Measurements from ENCODE around the gene CTNND1.

The CTNND1 gene

GRCh38 chr11:57776031-57776521, 14.5 kb downstream of the CTNND1 start:
- FAIRE-seq, result no peak
- TF ChIP-seq POLR2A (IDR thresholded peaks at IDR 0.05; ENCODE audit: low read depth, low read length) (no peak), SPI1 (IDR thresholded peaks at IDR 0.05; ENCODE audit: low read depth, low read length) (no peak), PAX5 (IDR thresholded peaks at IDR 0.05; ENCODE audit: insufficient read depth, low read length, severe bottlenecking) (no peak), TAF1 (IDR thresholded peaks at IDR 0.05; ENCODE audit: low read depth, low read length) (no peak), POU2F2 (IDR thresholded peaks at IDR 0.05; ENCODE audit: low read depth, low read length) (no peak), POLR2AphosphoS5 (IDR thresholded peaks at IDR 0.05; ENCODE audit: low read depth, low read length) (no peak)
- no peak for DNase-seq (ENCODE audit: insufficient read length, low spot score)

GRCh38 chr11:57776577-57777210, 15.1 kb downstream of the CTNND1 start:
- DNase-seq (ENCODE audit: insufficient read length, low spot score), result no peak
- TF ChIP-seq PAX5 (IDR thresholded peaks at IDR 0.05; ENCODE audit: insufficient read depth, low read length, severe bottlenecking), result no peak
- no peak for FAIRE-seq

DNA sequence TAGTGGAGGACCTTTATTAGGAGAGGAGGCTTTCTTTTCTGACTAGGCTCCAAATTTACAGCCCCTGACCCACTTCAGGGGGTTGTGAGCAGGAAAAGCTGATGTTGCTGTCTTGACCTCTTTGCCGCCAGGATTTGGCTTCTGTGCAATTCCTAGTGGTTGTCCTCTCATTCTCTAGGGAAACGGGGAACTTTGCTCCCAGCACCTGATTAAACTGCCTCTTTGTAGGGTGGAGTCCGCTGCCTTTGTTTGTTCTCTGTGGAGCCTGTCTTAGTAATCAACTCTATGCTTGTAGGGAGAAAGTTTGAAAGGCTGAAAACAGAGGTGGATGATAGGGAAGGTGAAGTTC, 16.3 kb downstream of the CTNND1 start:
- TF ChIP-seq SPI1 (IDR thresholded peaks at IDR 0.05; ENCODE audit: low read depth, low read length) (no peak), POLR2AphosphoS5 (IDR thresholded peaks at IDR 0.05; ENCODE audit: low read depth, low read length) (no peak), TAF1 (IDR thresholded peaks at IDR 0.05; ENCODE audit: low read depth, low read length) (no peak), PAX5 (IDR thresholded peaks at IDR 0.05; ENCODE audit: insufficient read depth, low read length, severe bottlenecking) (no peak), POU2F2 (IDR thresholded peaks at IDR 0.05; ENCODE audit: low read depth, low read length) (no peak), POLR2A (IDR thresholded peaks at IDR 0.05; ENCODE audit: low read depth, low read length) (no peak)
- DNase-seq (ENCODE audit: insufficient read length, low spot score), result no peak
- no peak for FAIRE-seq

DNA sequence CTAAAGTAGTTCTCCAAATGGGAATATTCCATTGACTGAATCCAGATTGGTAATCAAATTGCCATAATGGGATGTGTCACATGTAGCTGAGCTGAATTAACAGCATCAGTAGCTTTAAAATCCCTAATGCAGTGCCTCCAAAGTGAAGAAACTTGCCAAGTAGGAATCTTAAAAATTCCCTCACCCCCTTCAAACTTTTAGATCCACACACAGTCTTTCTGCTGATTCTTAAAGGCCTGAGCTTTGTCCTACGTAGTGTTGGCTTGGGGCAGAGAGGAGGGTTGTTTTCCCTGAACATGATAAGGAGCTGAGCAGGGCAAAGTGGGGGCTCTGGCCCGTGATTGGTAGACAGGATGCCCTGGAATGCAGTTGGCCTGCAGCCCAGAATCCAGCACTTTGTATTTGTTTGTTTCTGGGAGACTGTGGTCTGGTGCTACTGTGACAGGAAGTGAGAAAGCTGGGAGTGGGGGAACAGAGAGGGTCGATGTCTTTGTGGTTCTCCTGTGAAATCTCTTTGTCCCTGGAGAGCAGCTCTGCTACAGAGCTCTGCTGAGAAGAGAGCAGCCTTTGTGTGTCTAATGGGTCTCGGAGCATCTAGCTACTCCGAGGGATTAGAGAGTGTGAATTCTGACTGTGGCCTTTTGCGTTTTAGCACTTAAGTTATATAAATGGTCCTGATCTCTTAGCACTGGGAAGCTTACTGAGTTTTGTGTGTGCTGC, 16.9 kb downstream of the CTNND1 start:
- peak; percentile 63 for TF ChIP-seq SPI1 (IDR thresholded peaks at IDR 0.05; ENCODE audit: low read depth, low read length)
- TF ChIP-seq PAX5 (IDR thresholded peaks at IDR 0.05; ENCODE audit: insufficient read depth, low read length, severe bottlenecking), result no peak
- FAIRE-seq (no peak), DNase-seq (ENCODE audit: insufficient read length, low spot score) (no peak)

- DNase-seq (ENCODE audit: insufficient read length, low spot score) (no peak), FAIRE-seq (no peak)
- no peak for TF ChIP-seq SPI1 (IDR thresholded peaks at IDR 0.05; ENCODE audit: low read depth, low read length)
- TF ChIP-seq TAF1 (IDR thresholded peaks at IDR 0.05; ENCODE audit: low read depth, low read length), result no peak
- TF ChIP-seq POU2F2 (IDR thresholded peaks at IDR 0.05; ENCODE audit: low read depth, low read length), result no peak
- TF ChIP-seq PAX5 (IDR thresholded peaks at IDR 0.05; ENCODE audit: insufficient read depth, low read length, severe bottlenecking), result no peak
- TF ChIP-seq POLR2AphosphoS5 (IDR thresholded peaks at IDR 0.05; ENCODE audit: low read depth, low read length), result no peak
- TF ChIP-seq POLR2A (IDR thresholded peaks at IDR 0.05; ENCODE audit: low read depth, low read length), result no peak
These were observed 17.7 kb downstream of the CTNND1 start for GRCh38 chr11:57779276-57779675.

GRCh38 chr11:57781529-57781943, 19.9 kb downstream of the CTNND1 start:
- FAIRE-seq, result no peak
- no peak for DNase-seq (ENCODE audit: insufficient read length, low spot score)
- no peak for TF ChIP-seq POLR2AphosphoS5 (IDR thresholded peaks at IDR 0.05; ENCODE audit: low read depth, low read length)
- TF ChIP-seq POLR2A (IDR thresholded peaks at IDR 0.05; ENCODE audit: low read depth, low read length), result no peak
- no peak for TF ChIP-seq TAF1 (IDR thresholded peaks at IDR 0.05; ENCODE audit: low read depth, low read length)
- TF ChIP-seq SPI1 (IDR thresholded peaks at IDR 0.05; ENCODE audit: low read depth, low read length), result no peak
- TF ChIP-seq PAX5 (IDR thresholded peaks at IDR 0.05; ENCODE audit: insufficient read depth, low read length, severe bottlenecking), result no peak
- TF ChIP-seq POU2F2 (IDR thresholded peaks at IDR 0.05; ENCODE audit: low read depth, low read length), result no peak

GRCh38 chr11:57785072-57785471, 23.5 kb downstream of the CTNND1 start:
- DNase-seq (ENCODE audit: insufficient read length, low spot score), result no peak
- peak; percentile 75 for FAIRE-seq
- no peak for TF ChIP-seq POLR2A (IDR thresholded peaks at IDR 0.05; ENCODE audit: low read depth, low read length)
- no peak for TF ChIP-seq POU2F2 (IDR thresholded peaks at IDR 0.05; ENCODE audit: low read depth, low read length)
- TF ChIP-seq PAX5 (IDR thresholded peaks at IDR 0.05; ENCODE audit: insufficient read depth, low read length, severe bottlenecking), result no peak
- no peak for TF ChIP-seq TAF1 (IDR thresholded peaks at IDR 0.05; ENCODE audit: low read depth, low read length)
- 0 out of 2 replicates have a peak, but pooled peaks have one; percentile 13 for TF ChIP-seq SPI1 (IDR thresholded peaks at IDR 0.05; ENCODE audit: low read depth, low read length)

DNA sequence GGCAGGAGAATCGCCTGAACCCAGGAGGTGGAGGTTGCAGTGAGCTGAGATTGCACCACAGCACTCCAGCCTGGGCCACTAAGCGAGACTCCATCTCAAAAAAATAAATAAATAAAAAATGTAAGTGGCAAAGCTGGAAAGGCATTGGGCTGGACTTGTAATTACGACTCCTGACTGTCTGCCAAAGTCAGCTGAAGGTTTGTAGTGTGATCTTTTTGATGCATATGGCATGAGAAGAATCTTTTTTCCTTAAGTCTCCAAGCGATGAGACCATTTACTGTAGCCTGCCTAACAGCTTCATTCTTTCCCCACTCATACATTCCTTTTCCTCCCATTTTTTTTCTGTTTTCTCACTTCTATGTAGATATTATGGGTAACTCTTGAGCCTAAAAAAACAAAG, 24.8 kb downstream of the CTNND1 start:
- DNase-seq (ENCODE audit: insufficient read length, low spot score) (no peak), FAIRE-seq (no peak)
- no peak for TF ChIP-seq POU2F2 (IDR thresholded peaks at IDR 0.05; ENCODE audit: low read depth, low read length)
- no peak for TF ChIP-seq SPI1 (IDR thresholded peaks at IDR 0.05; ENCODE audit: low read depth, low read length)
- no peak for TF ChIP-seq PAX5 (IDR thresholded peaks at IDR 0.05; ENCODE audit: insufficient read depth, low read length, severe bottlenecking)
- no peak for TF ChIP-seq TAF1 (IDR thresholded peaks at IDR 0.05; ENCODE audit: low read depth, low read length)
- no peak for TF ChIP-seq POLR2AphosphoS5 (IDR thresholded peaks at IDR 0.05; ENCODE audit: low read depth, low read length)

- TF ChIP-seq POU2F2 (IDR thresholded peaks at IDR 0.05; ENCODE audit: low read depth, low read length) (no peak), POLR2A (IDR thresholded peaks at IDR 0.05; ENCODE audit: low read depth, low read length) (no peak), TAF1 (IDR thresholded peaks at IDR 0.05; ENCODE audit: low read depth, low read length) (no peak), PAX5 (IDR thresholded peaks at IDR 0.05; ENCODE audit: insufficient read depth, low read length, severe bottlenecking) (no peak), POLR2AphosphoS5 (IDR thresholded peaks at IDR 0.05; ENCODE audit: low read depth, low read length) (no peak), SPI1 (IDR thresholded peaks at IDR 0.05; ENCODE audit: low read depth, low read length) (no peak)
- DNase-seq (ENCODE audit: insufficient read length, low spot score) (no peak), FAIRE-seq (no peak)
These were observed 25.5 kb downstream of the CTNND1 start for GRCh38 chr11:57787006-57787604.
